ENCODE results near the gene NKX6-2. TPM values are rescaled to one million over a fixed set of nuclear protein-coding genes. Genes with fewer than 3 reads are reported as not detected.
"Not testable (repeated sequence)": the region's sequence is repeated elsewhere in the genome, so short reads cannot be mapped to it uniquely, and the experiment has no call there.

NKX6-2 gene
- total and polyA plus RNA-seq, 5 donors from 2014 or later, result 0.82 TPM; not detected in 4

GRCh38 chr10:132746386-132746785 lies 39.6 kb downstream of the NKX6-2 start:
- Mint-ChIP-seq H3K4me3 (no peak overlapping the region), H3K36me3 (peaks cover 6% of the 10 kb centered on the region), H3K27me3 (no peaks in the 10 kb centered on the region), H3K9me3 (no peaks in the 10 kb centered on the region), H3K27ac (no peak overlapping the region), H3K4me1 (peaks cover 0 to 2% (median 0%) of the 10 kb centered on the region in 4 donors)
- Histone ChIP-seq H3K4me3 (ENCODE audit: low read depth, low read length) (no peak overlapping the region), H3K27me3 (ENCODE audit: control insufficient read depth, insufficient read depth, low read length) (no peaks in the 10 kb centered on the region), H3K4me1 (ENCODE audit: control insufficient read depth, insufficient read depth, low read length, poor library complexity, severe bottlenecking) (no peaks in the 10 kb centered on the region), H3K27ac (ENCODE audit: insufficient read depth, low read length, poor library complexity, severe bottlenecking) (no peak overlapping the region), H3K9me3 (ENCODE audit: control insufficient read depth in 2 of 2, low read length in 2 of 2) (no peaks in the 10 kb centered on the region), H3K36me3 (ENCODE audit: control insufficient read depth, insufficient read depth, low read length) (peaks cover 4% of the 10 kb centered on the region)
- ATAC-seq (ENCODE audit: low read depth in 2 of 2) (no peak), DNase-seq (no peak)

- peaks cover 4% of the 10 kb centered on the region for H3K36me3 ChIP-seq (ENCODE audit: control insufficient read depth, insufficient read depth, low read length)
- no peaks in the 10 kb centered on the region for H3K4me1 ChIP-seq (ENCODE audit: control insufficient read depth, insufficient read depth, low read length, poor library complexity, severe bottlenecking)
- Mint-ChIP-seq H3K36me3 (peaks cover 6% of the 10 kb centered on the region), H3K27me3 (no peaks in the 10 kb centered on the region), H3K4me3 (no peak overlapping the region), H3K9me3 (no peaks in the 10 kb centered on the region), H3K27ac (peak overlapping the region in 1 of 3 donors; percentile 60), H3K4me1 (peaks cover 0 to 2% (median 0%) of the 10 kb centered on the region in 4 donors)
- H3K4me3 ChIP-seq (ENCODE audit: low read depth, low read length), result no peak overlapping the region
- ATAC-seq (ENCODE audit: low read depth in 2 of 2) (no peak), DNase-seq (no peak)
- H3K27ac ChIP-seq (ENCODE audit: insufficient read depth, low read length, poor library complexity, severe bottlenecking), result no peak overlapping the region
- no peaks in the 10 kb centered on the region for H3K9me3 ChIP-seq (ENCODE audit: control insufficient read depth in 2 of 2, low read length in 2 of 2)
- H3K27me3 ChIP-seq (ENCODE audit: control insufficient read depth, insufficient read depth, low read length), result no peaks in the 10 kb centered on the region
Observed at GRCh38 chr10:132745971-132746370, 40.0 kb downstream of the NKX6-2 start.

GRCh38 chr10:132745511-132745910 lies 40.4 kb downstream of the NKX6-2 start:
- H3K9me3 Mint-ChIP-seq, result no peaks in the 10 kb centered on the region
- no peaks in the 10 kb centered on the region for H3K9me3 ChIP-seq (ENCODE audit: control insufficient read depth in 2 of 2, low read length in 2 of 2)
- no peak overlapping the region for H3K4me3 Mint-ChIP-seq
- no peaks in the 10 kb centered on the region for H3K27me3 Mint-ChIP-seq
- peaks cover 4% of the 10 kb centered on the region for H3K36me3 ChIP-seq (ENCODE audit: control insufficient read depth, insufficient read depth, low read length)
- DNase-seq (no peak), ATAC-seq (ENCODE audit: low read depth in 2 of 2) (no peak)
- no peak overlapping the region for H3K4me3 ChIP-seq (ENCODE audit: low read depth, low read length)
- H3K27me3 ChIP-seq (ENCODE audit: control insufficient read depth, insufficient read depth, low read length), result no peaks in the 10 kb centered on the region
- no peak overlapping the region for H3K27ac Mint-ChIP-seq
- H3K36me3 Mint-ChIP-seq, result peaks cover 6% of the 10 kb centered on the region
- H3K27ac ChIP-seq (ENCODE audit: insufficient read depth, low read length, poor library complexity, severe bottlenecking), result no peak overlapping the region
- H3K4me1 ChIP-seq (ENCODE audit: control insufficient read depth, insufficient read depth, low read length, poor library complexity, severe bottlenecking), result no peaks in the 10 kb centered on the region
- H3K4me1 Mint-ChIP-seq, result peaks cover 0 to 2% (median 0%) of the 10 kb centered on the region in 4 donors

GRCh38 chr10:132744839-132745238 lies 41.1 kb downstream of the NKX6-2 start:
- DNase-seq, result no peak
- no peak overlapping the region for H3K27ac Mint-ChIP-seq
- no peaks in the 10 kb centered on the region for H3K27me3 Mint-ChIP-seq
- no peaks in the 10 kb centered on the region for H3K4me1 ChIP-seq (ENCODE audit: control insufficient read depth, insufficient read depth, low read length, poor library complexity, severe bottlenecking)
- no peak overlapping the region for H3K4me3 ChIP-seq (ENCODE audit: low read depth, low read length)
- no peaks in the 10 kb centered on the region for H3K9me3 Mint-ChIP-seq
- H3K4me3 Mint-ChIP-seq, result no peak overlapping the region
- H3K9me3 ChIP-seq (ENCODE audit: control insufficient read depth in 2 of 2, low read length in 2 of 2), result no peaks in the 10 kb centered on the region
- peaks cover 2% of the 10 kb centered on the region for H3K36me3 ChIP-seq (ENCODE audit: control insufficient read depth, insufficient read depth, low read length)
- H3K36me3 Mint-ChIP-seq, result no peaks in the 10 kb centered on the region
- H3K27me3 ChIP-seq (ENCODE audit: control insufficient read depth, insufficient read depth, low read length), result no peaks in the 10 kb centered on the region
- no peak for ATAC-seq (ENCODE audit: low read depth in 2 of 2)
- H3K4me1 Mint-ChIP-seq, result peaks cover 0 to 2% (median 0%) of the 10 kb centered on the region in 4 donors
- H3K27ac ChIP-seq (ENCODE audit: insufficient read depth, low read length, poor library complexity, severe bottlenecking), result no peak overlapping the region

GRCh38 chr10:132743925-132744490 lies 41.9 kb downstream of the NKX6-2 start:
- Histone ChIP-seq H3K27ac (ENCODE audit: insufficient read depth, low read length, poor library complexity, severe bottlenecking) (no peak overlapping the region), H3K36me3 (ENCODE audit: control insufficient read depth, insufficient read depth, low read length) (peaks cover under 1% of the 10 kb centered on the region), H3K4me3 (ENCODE audit: low read depth, low read length) (no peak overlapping the region), H3K27me3 (ENCODE audit: control insufficient read depth, insufficient read depth, low read length) (no peaks in the 10 kb centered on the region), H3K9me3 (ENCODE audit: control insufficient read depth in 2 of 2, low read length in 2 of 2) (no peaks in the 10 kb centered on the region), H3K4me1 (ENCODE audit: control insufficient read depth, insufficient read depth, low read length, poor library complexity, severe bottlenecking) (no peaks in the 10 kb centered on the region)
- Mint-ChIP-seq H3K4me1 (peaks cover 0 to 2% (median 0%) of the 10 kb centered on the region in 4 donors), H3K9me3 (no peaks in the 10 kb centered on the region), H3K4me3 (no peak overlapping the region), H3K27me3 (no peaks in the 10 kb centered on the region), H3K27ac (no peak overlapping the region), H3K36me3 (no peaks in the 10 kb centered on the region)
- DNase-seq (no peak), ATAC-seq (ENCODE audit: low read depth in 2 of 2) (no peak)

GRCh38 chr10:132743196-132743924 lies 42.6 kb downstream of the NKX6-2 start:
- not testable (repeated sequence) for H3K27ac ChIP-seq (ENCODE audit: insufficient read depth, low read length, poor library complexity, severe bottlenecking); H3K27me3 Mint-ChIP-seq; H3K4me3 ChIP-seq (ENCODE audit: low read depth, low read length); ATAC-seq (ENCODE audit: low read depth in 2 of 2); H3K36me3 ChIP-seq (ENCODE audit: control insufficient read depth, insufficient read depth, low read length); H3K9me3 ChIP-seq (ENCODE audit: control insufficient read depth in 2 of 2, low read length in 2 of 2); H3K9me3 Mint-ChIP-seq; H3K4me1 ChIP-seq (ENCODE audit: control insufficient read depth, insufficient read depth, low read length, poor library complexity, severe bottlenecking); H3K4me1 Mint-ChIP-seq; DNase-seq; H3K27ac Mint-ChIP-seq; H3K36me3 Mint-ChIP-seq; H3K4me3 Mint-ChIP-seq; H3K27me3 ChIP-seq (ENCODE audit: control insufficient read depth, insufficient read depth, low read length)

- Histone ChIP-seq H3K27ac (ENCODE audit: insufficient read depth, low read length, poor library complexity, severe bottlenecking) (no peak overlapping the region), H3K9me3 (ENCODE audit: control insufficient read depth in 2 of 2, low read length in 2 of 2) (no peaks in the 10 kb centered on the region), H3K36me3 (ENCODE audit: control insufficient read depth, insufficient read depth, low read length) (no peaks in the 10 kb centered on the region), H3K27me3 (ENCODE audit: control insufficient read depth, insufficient read depth, low read length) (no peaks in the 10 kb centered on the region), H3K4me1 (ENCODE audit: control insufficient read depth, insufficient read depth, low read length, poor library complexity, severe bottlenecking) (no peaks in the 10 kb centered on the region), H3K4me3 (ENCODE audit: low read depth, low read length) (no peak overlapping the region)
- H3K27me3 Mint-ChIP-seq, result no peaks in the 10 kb centered on the region
- H3K4me3 Mint-ChIP-seq, result no peak overlapping the region
- peaks cover 0 to 2% (median 0%) of the 10 kb centered on the region in 4 donors for H3K4me1 Mint-ChIP-seq
- no peak for ATAC-seq (ENCODE audit: low read depth in 2 of 2)
- DNase-seq, result no peak
- H3K27ac Mint-ChIP-seq, result no peak overlapping the region
- no peaks in the 10 kb centered on the region for H3K36me3 Mint-ChIP-seq
- no peaks in the 10 kb centered on the region for H3K9me3 Mint-ChIP-seq
Observed at GRCh38 chr10:132742837-132743194, 43.1 kb downstream of the NKX6-2 start.
